ENCODE data around the gene MTUS2. TPM values are rescaled to one million over a fixed set of nuclear protein-coding genes. Genes with fewer than 3 reads are reported as not detected.

Gene MTUS2
- total and polyA plus RNA-seq, 2 donors (not counting 3 experiments of a cell fraction or from before 2014, with no cell fraction given), result not detected

DNA sequence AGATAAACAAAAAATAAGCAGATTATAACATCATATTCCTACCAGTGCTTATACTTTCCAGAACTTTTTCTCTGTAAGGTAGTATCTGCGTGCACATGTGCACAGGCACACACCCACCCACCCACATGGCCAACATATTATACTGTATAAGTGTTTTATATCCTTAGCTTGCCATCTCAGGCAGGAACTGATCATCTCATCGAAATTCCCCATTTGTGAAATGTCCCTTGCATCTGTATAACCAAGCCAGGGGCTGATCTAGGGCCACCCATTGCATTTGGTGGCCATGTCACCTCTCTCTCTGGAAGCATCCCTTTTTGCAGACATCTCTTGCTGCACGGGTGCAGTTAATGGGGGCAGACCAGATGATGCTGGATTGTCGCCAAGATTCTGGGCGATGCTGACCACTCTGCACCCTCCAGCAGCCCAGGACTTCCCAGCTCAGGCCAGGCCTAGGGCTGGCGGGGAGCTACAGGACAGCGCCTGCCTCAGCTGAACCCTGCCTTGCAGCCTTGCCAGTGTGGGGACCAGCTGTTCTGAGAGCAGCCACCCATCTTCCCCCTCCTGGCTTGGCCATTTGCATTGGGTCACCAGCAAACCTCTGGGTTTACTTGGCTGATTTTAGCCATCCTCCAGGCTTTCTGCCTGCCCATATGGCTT is 679.5 kb downstream of the MTUS2 start:
- dilution Hi-C loops (cut with MboI; ENCODE audit: extremely low pct_ligation_motif_present, low sequenced_read_pairs), result no loop called here
- no peak overlapping the region for H3K9ac ChIP-seq (replicated peaks; ENCODE audit: extremely low read depth, insufficient read depth, low read length)
- no peak overlapping the region for H3K4me2 ChIP-seq (ENCODE audit: insufficient read depth, low read length)
- peaks cover 10 to 15% of the 10 kb centered on the region in 2 experiments for H3K27me3 ChIP-seq (ENCODE audit: control insufficient read depth in 2 of 2, insufficient read depth in 2 of 2, low read length in 2 of 2)
- no peak overlapping the region for H3K27ac ChIP-seq (ENCODE audit: insufficient read depth, low read depth, low read length)
- CTCF ChIA-PET, result interaction anchor here (1.5 to 10.8 kb wide), 3 partner anchors 9 to 207 kb away, joined by 5 to 301 read pairs (median 26); no protein-coding TSS in a partner anchor
- H2AFZ ChIP-seq (ENCODE audit: low read depth, low read length), result no peak overlapping the region
- H3K9me3 ChIP-seq (replicated peaks; ENCODE audit: control insufficient read depth, insufficient read depth, low read length), result no peaks in the 10 kb centered on the region
- no peaks in the 10 kb centered on the region for H3K4me1 ChIP-seq (ENCODE audit: control insufficient read depth, extremely low read depth, insufficient read depth, low read length)
- H3K9me1 ChIP-seq (replicated peaks; ENCODE audit: control insufficient read depth, extremely low read depth, insufficient read depth, low read length), result no peaks in the 10 kb centered on the region
- no TSS peak for BruUV-seq (replicated peaks)
- no peak overlapping the region for H3K4me3 ChIP-seq (replicated peaks in 1 of 3; ENCODE audit: insufficient read depth in 1 of 3, low read depth in 1 of 3, low read length in 3 of 3)
- TF ChIP-seq EZH2 (IDR thresholded peaks at IDR 0.05; ENCODE audit: borderline replicate concordance, low read depth, low read length, severe bottlenecking), result no peak
- TF ChIP-seq, protein P1, sequence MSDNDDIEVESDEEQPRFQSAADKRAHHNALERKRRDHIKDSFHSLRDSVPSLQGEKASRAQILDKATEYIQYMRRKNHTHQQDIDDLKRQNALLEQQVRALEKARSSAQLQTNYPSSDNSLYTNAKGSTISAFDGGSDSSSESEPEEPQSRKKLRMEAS (IDR thresholded peaks at IDR 0.05; ENCODE audit: insufficient read depth, insufficient read length), result no peak
- TF ChIP-seq FOS (IDR thresholded peaks at IDR 0.05; ENCODE audit: borderline replicate concordance, insufficient read depth, low read length), result no peak
- no peak for TF ChIP-seq POLR2A (IDR thresholded peaks at IDR 0.05; ENCODE audit: low read depth, low read length)
- no peak for TF ChIP-seq JUN (IDR thresholded peaks at IDR 0.05; ENCODE audit: borderline replicate concordance, insufficient read depth, insufficient read length, low read depth)
- TF ChIP-seq, protein P2, sequence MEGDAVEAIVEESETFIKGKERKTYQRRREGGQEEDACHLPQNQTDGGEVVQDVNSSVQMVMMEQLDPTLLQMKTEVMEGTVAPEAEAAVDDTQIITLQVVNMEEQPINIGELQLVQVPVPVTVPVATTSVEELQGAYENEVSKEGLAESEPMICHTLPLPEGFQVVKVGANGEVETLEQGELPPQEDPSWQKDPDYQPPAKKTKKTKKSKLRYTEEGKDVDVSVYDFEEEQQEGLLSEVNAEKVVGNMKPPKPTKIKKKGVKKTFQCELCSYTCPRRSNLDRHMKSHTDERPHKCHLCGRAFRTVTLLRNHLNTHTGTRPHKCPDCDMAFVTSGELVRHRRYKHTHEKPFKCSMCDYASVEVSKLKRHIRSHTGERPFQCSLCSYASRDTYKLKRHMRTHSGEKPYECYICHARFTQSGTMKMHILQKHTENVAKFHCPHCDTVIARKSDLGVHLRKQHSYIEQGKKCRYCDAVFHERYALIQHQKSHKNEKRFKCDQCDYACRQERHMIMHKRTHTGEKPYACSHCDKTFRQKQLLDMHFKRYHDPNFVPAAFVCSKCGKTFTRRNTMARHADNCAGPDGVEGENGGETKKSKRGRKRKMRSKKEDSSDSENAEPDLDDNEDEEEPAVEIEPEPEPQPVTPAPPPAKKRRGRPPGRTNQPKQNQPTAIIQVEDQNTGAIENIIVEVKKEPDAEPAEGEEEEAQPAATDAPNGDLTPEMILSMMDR (IDR thresholded peaks at IDR 0.05; ENCODE audit: extremely low read depth in 1 of 2, insufficient read depth in 1 of 2, low read depth in 1 of 2, low read length in 2 of 2), result no peak
- no peak for TF ChIP-seq GATA2 (IDR thresholded peaks at IDR 0.05; ENCODE audit: insufficient read depth, insufficient read length, low read depth, low read length)
- TF ChIP-seq POLR2AphosphoS5 (IDR thresholded peaks at IDR 0.05; ENCODE audit: insufficient read depth, low read depth, low read length), result no peak
- no peak for TF ChIP-seq MYC (IDR thresholded peaks at IDR 0.05; ENCODE audit: low read depth, low read length)
- no peaks in the 10 kb centered on the region for H4K20me1 ChIP-seq (replicated peaks; ENCODE audit: control insufficient read depth, extremely low read depth, insufficient read depth, low read length)
- POLR2A ChIA-PET, result interaction anchor here (0.6 kb wide), 1 partner anchor 296 kb away, joined by 6 read pairs; no protein-coding TSS in a partner anchor
- no peaks in the 10 kb centered on the region for H3K36me3 ChIP-seq (ENCODE audit: control insufficient read depth in 2 of 2, extremely low read depth in 1 of 2, insufficient read depth in 2 of 2, low read length in 2 of 2)
- FAIRE-seq (no peak), DNase-seq (ENCODE audit: low read depth, low spot score) (no peak)
- no peaks in the 10 kb centered on the region for H3K79me2 ChIP-seq (ENCODE audit: control insufficient read depth, insufficient read depth, low read length)
- intact Hi-C loops (cut with micrococcal nuclease), result no loop called here
